Measurements from ENCODE around the gene KAT6B. TPM values are rescaled to one million over a fixed set of nuclear protein-coding genes. Genes with fewer than 3 reads are reported as not detected.

Gene KAT6B
- total RNA-seq, 1 donor from 2014 or later = 21.7 TPM

GRCh38 chr10:74981831-74982633 is 155.6 kb downstream of the KAT6B start:
- Histone ChIP-seq H3K9me3 (ENCODE audit: insufficient read depth, low read depth, low read length) (no peaks in the 10 kb centered on the region), H3K4me3 (ENCODE audit: insufficient read depth, low read depth, low read length) (no peak overlapping the region), H3K79me2 (ENCODE audit: insufficient read depth, low read length) (no peaks in the 10 kb centered on the region), H3K27ac (ENCODE audit: low read depth, low read length) (no peak overlapping the region), H3K27me3 (ENCODE audit: insufficient read depth, low read length) (no peaks in the 10 kb centered on the region), H2AFZ (ENCODE audit: low read depth, low read length) (no peak overlapping the region), H4K20me1 (ENCODE audit: insufficient read depth, low read length) (no peaks in the 10 kb centered on the region), H3K4me1 (ENCODE audit: insufficient read depth, low read length) (no peaks in the 10 kb centered on the region), H3K36me3 (ENCODE audit: insufficient read depth, low read length) (peaks cover 5% of the 10 kb centered on the region), H3K9ac (ENCODE audit: low read length) (no peak overlapping the region), H3K4me2 (ENCODE audit: low read length) (no peak overlapping the region)
- DNase-seq (ENCODE audit: low read depth) = no peak
- H3K36me3 Mint-ChIP-seq (ENCODE audit: low read depth, unreplicated experiment) = peaks cover 11% of the 10 kb centered on the region
- H3K4me1 Mint-ChIP-seq (ENCODE audit: low read depth, unreplicated experiment) = no peaks in the 10 kb centered on the region
- H3K4me3 Mint-ChIP-seq (ENCODE audit: unreplicated experiment) = no peak overlapping the region
- no peak for TF ChIP-seq EZH2 (IDR thresholded peaks at IDR 0.05; ENCODE audit: insufficient read depth, low read length)
- TF ChIP-seq CTCF (IDR thresholded peaks at IDR 0.05; ENCODE audit: insufficient read depth, low read depth, low read length) = no peak
- H3K9me3 Mint-ChIP-seq (ENCODE audit: unreplicated experiment) = no peaks in the 10 kb centered on the region
- H3K27ac Mint-ChIP-seq (ENCODE audit: unreplicated experiment) = no peak overlapping the region
- no peaks in the 10 kb centered on the region for H3K27me3 Mint-ChIP-seq (ENCODE audit: low read depth, unreplicated experiment)
- no peak for FAIRE-seq

- Mint-ChIP-seq H3K27ac (ENCODE audit: unreplicated experiment) (no peak overlapping the region), H3K4me3 (ENCODE audit: unreplicated experiment) (no peak overlapping the region), H3K9me3 (ENCODE audit: unreplicated experiment) (no peaks in the 10 kb centered on the region), H3K36me3 (ENCODE audit: low read depth, unreplicated experiment) (peaks cover 11% of the 10 kb centered on the region), H3K27me3 (ENCODE audit: low read depth, unreplicated experiment) (no peaks in the 10 kb centered on the region), H3K4me1 (ENCODE audit: low read depth, unreplicated experiment) (no peaks in the 10 kb centered on the region)
- H3K27me3 ChIP-seq (ENCODE audit: insufficient read depth, low read length) = no peaks in the 10 kb centered on the region
- H3K4me2 ChIP-seq (ENCODE audit: low read length) = no peak overlapping the region
- no peaks in the 10 kb centered on the region for H3K79me2 ChIP-seq (ENCODE audit: insufficient read depth, low read length)
- no peak for DNase-seq (ENCODE audit: low read depth)
- FAIRE-seq = no peak
- peaks cover 4% of the 10 kb centered on the region for H4K20me1 ChIP-seq (ENCODE audit: insufficient read depth, low read length)
- no peak overlapping the region for H3K4me3 ChIP-seq (ENCODE audit: insufficient read depth, low read depth, low read length)
- no peaks in the 10 kb centered on the region for H3K9me3 ChIP-seq (ENCODE audit: insufficient read depth, low read depth, low read length)
- no peaks in the 10 kb centered on the region for H3K4me1 ChIP-seq (ENCODE audit: insufficient read depth, low read length)
- no peak overlapping the region for H3K27ac ChIP-seq (ENCODE audit: low read depth, low read length)
- H3K9ac ChIP-seq (ENCODE audit: low read length) = no peak overlapping the region
- no peak overlapping the region for H2AFZ ChIP-seq (ENCODE audit: low read depth, low read length)
- TF ChIP-seq CTCF (IDR thresholded peaks at IDR 0.05; ENCODE audit: insufficient read depth, low read depth, low read length) = no peak
- TF ChIP-seq EZH2 (IDR thresholded peaks at IDR 0.05; ENCODE audit: insufficient read depth, low read length) = no peak
- H3K36me3 ChIP-seq (ENCODE audit: insufficient read depth, low read length) = peaks cover under 1% of the 10 kb centered on the region
Measured at GRCh38 chr10:74982634-74982982, 156.2 kb downstream of the KAT6B start.

GRCh38 chr10:74983383-74983782 is 157.0 kb downstream of the KAT6B start:
- no peaks in the 10 kb centered on the region for H3K9me3 ChIP-seq (ENCODE audit: insufficient read depth, low read depth, low read length)
- no peaks in the 10 kb centered on the region for H3K4me1 ChIP-seq (ENCODE audit: insufficient read depth, low read length)
- H3K9ac ChIP-seq (ENCODE audit: low read length) = no peak overlapping the region
- DNase-seq (ENCODE audit: low read depth) = no peak
- H3K27ac ChIP-seq (ENCODE audit: low read depth, low read length) = no peak overlapping the region
- no peaks in the 10 kb centered on the region for H3K9me3 Mint-ChIP-seq (ENCODE audit: unreplicated experiment)
- peaks cover 11% of the 10 kb centered on the region for H3K36me3 Mint-ChIP-seq (ENCODE audit: low read depth, unreplicated experiment)
- H3K79me2 ChIP-seq (ENCODE audit: insufficient read depth, low read length) = no peaks in the 10 kb centered on the region
- peaks cover 5% of the 10 kb centered on the region for H4K20me1 ChIP-seq (ENCODE audit: insufficient read depth, low read length)
- H3K36me3 ChIP-seq (ENCODE audit: insufficient read depth, low read length) = no peaks in the 10 kb centered on the region
- H3K4me1 Mint-ChIP-seq (ENCODE audit: low read depth, unreplicated experiment) = no peaks in the 10 kb centered on the region
- H3K27me3 ChIP-seq (ENCODE audit: insufficient read depth, low read length) = no peaks in the 10 kb centered on the region
- no peak for FAIRE-seq
- no peak for TF ChIP-seq EZH2 (IDR thresholded peaks at IDR 0.05; ENCODE audit: insufficient read depth, low read length)
- H3K27me3 Mint-ChIP-seq (ENCODE audit: low read depth, unreplicated experiment) = no peaks in the 10 kb centered on the region
- H3K4me3 ChIP-seq (ENCODE audit: insufficient read depth, low read depth, low read length) = no peak overlapping the region
- no peak overlapping the region for H3K4me3 Mint-ChIP-seq (ENCODE audit: unreplicated experiment)
- H3K4me2 ChIP-seq (ENCODE audit: low read length) = no peak overlapping the region
- H2AFZ ChIP-seq (ENCODE audit: low read depth, low read length) = no peak overlapping the region
- H3K27ac Mint-ChIP-seq (ENCODE audit: unreplicated experiment) = no peak overlapping the region

Data from astrocyte (in vitro differentiated cells and primary cell).